GM19328 (cell line): Measurements from ENCODE around the gene TMEM63C.

Source experiments
- ATAC-seq: cut with Tn5 transposase; IDR thresholded peaks from one replicate; pipeline ENCODE4 v1.9.1; 2021; ENCODE audit warnings: mild to moderate bottlenecking, moderate library complexity; ENCODE audit not compliant: unreplicated experiment

TMEM63C gene

DNA sequence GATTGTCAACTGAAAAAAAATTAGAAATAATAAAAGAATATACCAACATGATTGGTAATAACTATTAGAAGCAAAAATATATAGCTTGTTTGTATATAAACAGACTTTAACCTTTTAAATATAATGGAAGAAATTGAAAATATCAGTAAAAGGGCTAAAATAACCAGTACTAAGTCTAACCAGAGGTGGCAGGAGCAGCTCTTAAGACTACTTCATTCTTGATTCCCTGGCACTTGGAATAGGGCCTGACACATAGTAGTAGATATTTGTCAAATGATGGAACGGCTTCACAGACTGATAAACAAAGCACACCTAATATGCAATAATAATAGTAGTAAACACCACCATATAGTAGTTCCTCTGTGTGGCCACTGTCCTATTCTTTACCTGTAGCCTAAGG lies 9.4 kb downstream of the TMEM63C start:
- no peak for ATAC-seq

DNA sequence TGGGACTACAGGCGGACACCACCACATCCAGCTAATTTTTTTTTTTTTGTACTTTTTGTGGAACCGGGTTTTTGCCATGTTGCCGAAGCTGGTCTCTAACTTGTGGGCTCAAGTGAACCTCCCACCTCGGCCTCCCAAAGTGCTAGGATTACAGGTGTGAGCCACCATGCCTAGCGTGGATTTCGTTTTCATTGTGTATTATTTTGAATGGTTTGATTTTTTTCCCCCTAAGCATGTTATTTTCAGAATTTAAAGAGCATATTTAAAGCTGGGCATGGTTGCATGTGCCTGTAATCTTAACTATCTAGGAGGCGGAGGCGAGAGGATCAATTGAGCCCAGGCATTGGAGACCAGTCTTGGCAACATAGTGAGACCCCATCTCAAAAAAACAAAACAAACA lies 13.1 kb downstream of the TMEM63C start:
- no peak for ATAC-seq

DNA sequence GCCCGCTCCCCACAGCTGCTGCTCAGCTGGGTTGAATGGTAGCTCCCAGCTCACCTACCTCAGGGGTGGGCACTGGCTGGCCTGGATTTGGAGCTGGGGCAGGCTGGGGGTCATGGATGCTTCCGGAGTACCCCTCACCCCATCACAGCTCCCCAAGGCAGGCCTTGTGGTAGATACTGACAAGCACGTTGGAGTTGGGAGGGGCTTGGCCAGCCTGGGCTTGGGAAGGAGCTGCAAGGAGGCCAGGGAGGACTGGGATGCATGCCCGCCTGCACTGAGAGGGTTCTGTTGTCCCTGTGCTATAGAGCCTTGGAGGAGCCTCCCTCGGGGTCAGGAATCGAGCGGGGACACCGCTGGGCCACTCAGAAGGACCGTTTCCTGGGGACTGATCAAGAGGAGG lies 14.2 kb downstream of the TMEM63C start:
- ATAC-seq, result no peak

DNA sequence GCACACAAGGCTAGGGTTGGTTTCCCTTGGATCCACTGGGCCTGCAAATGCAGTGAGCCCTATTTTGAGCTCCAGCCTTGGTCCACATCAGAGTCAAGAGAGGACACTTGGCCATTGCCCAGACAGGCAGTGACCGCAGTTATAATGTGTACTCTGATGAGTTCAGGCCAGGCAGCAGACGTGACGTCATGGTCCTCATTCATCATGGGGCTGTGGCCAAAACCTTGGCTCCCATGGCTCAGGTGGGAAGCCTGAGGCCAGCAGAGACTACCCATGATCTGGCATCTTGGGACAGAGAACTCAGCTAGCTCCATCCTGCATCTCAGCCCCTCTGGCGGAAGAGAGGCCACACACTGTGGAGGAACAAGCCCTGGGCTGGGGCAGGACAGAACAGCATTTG lies 16.4 kb downstream of the TMEM63C start:
- ATAC-seq, result no peak

DNA sequence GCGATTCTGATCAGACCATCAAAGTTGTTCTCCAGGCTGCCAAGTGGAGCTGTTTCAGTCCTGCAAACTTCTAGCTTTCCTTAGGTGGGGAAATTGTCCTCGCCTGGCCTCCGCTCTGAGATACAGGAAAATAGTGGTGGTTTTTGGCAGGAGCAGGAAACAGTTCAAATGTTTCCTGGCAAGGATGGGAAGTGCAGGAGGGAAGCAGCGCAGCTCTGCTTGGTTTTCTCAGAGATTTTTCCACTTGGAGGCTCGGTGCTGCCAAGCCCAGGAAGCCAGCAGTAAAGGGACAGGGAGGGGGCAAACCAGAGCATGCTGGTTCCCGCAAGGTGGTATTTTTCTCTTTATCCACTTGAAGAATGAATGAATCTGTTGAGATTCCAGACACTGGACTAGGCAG lies 17.0 kb downstream of the TMEM63C start:
- ATAC-seq, result no peak

DNA sequence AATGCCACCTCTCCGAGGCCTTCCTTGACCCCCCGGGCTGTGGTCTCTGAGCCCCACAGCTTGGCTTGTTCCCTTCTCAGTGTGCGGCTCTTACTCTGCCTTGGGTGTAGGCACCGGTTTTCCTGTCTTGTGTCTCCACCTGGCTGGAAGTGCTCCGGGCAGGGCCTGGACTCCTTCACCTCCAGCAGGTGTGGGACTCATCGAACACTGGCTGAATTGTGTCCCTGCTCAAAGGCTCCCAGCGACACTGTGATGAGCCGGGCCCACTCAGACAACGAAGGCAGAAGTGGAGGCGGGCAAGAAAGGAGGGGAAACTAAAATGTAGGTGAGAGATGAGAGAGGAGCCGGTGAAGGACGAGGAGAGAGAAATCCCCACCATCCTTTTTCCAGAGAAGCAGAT lies 18.0 kb downstream of the TMEM63C start:
- ATAC-seq, result no peak

DNA sequence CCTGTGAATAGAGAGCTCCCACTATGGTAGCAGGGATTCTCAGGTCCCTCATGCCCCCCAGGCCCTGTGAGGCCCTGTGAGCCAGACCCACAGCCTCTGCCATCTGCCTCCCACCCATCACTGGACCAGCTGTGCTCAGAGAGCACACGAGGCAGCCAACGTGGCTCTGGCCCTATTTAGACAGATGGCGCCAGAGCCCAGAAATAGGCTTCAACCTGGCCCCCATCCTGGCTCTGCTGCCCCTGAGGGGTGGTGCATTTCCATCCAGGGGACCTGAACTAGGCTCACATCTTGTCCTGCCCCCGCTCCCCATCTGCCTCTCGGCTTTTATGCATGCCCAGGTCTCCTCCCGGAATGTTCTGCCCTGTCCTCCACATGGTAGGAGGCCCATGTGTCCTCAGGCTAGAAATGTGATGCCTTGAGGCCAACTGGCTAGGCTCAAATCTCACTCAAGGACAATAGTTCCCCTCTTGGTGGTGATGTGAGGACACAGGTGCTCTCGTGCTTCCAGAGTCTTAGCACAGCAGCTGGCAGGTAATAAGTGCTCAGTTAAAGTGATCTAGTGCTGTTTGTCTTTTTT lies 18.9 kb downstream of the TMEM63C start:
- no peak for ATAC-seq

DNA sequence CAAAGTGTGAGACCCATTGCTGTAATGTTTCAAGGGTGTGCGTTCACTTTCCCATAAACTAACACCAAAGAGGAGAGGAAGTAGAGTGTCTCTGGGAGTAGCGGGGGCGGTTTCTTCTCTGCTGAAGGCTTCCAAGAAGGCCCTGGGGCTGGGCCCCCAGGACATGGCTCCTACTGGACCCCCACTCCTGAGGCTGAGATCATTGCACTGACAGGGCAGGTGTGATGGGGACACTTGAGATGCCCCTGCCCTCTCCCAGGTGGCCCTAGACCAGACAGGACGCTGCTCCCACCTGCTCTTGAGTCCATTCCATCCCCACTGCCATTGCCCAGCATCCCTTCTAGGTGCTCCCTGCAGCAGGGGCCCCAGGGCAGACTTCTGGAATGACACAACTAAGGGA lies 20.1 kb downstream of the TMEM63C start:
- no peak for ATAC-seq

DNA sequence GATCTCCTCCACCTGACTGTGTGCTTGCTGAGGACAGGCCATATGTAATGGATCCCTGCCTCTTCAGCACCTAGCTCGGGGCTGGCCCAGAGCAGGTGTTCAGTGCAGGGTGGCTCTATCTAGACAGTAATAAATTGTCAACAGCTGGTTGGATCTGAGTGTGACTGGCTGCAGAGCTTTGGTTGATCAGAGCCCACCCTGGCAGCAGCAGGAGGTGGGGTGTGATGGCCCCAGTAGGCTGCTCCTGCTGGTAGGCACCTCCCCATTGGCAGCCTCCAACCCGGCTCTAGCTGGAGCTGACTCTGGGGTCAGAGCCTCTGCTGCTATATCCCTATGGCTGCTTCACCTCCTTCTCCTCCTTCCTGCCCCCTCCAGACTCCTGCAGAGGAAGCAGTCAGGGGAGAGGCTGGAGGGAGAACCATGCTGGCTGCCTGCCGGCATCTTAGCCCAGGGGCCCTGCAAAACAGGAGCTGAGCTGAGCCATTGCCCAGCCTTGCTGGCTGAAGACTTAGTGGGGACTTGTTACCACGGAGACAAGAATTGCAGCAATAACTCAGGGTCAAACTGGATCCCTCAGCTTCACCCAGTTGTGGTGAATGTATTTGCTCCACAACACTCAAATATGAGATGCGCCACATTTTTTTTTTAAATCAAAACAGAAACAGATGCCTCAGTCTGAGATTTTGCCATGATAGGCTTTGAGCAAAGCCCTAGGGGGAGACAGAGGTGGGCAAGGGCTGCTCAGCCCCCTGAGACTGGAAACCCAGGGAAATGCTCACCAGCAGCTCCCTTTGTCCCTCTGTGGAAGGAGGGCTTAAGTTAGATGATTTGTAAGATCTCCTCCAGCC lies 22.2 kb downstream of the TMEM63C start:
- no peak for ATAC-seq

DNA sequence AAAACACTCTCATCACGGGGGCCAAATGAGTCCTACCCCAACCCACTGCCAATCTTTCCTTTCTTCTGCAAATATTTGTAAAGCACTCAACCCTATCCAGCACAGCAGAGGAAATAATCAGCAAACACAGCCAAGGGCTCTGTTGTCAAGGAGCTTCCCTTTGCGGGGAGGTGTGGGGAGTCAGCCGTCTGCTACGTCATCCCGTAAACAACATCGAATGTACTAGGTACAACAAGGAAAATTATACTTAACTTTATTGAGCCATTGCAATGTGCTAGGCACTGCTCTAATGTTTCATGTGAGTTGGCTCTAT lies 22.8 kb downstream of the TMEM63C start:
- no peak for ATAC-seq

DNA sequence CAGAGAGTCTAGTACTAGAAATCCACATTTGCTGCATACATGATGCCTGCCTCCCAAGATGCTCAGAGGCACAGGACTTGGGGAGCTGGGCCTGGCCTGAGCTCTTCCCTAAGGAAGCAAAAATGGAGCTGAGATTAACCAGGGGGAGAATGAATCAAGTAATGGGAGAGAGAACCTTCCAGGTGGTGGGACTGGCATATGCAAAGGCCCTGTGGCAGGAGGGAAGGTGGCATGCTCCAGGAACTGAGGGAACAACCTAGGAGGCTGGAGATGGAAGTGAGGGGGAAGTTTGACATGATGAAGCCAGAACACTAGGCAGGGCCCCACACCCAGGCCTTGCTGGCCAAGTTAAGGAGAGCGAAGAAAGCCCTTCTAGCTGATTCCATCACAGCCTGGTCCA lies 23.3 kb downstream of the TMEM63C start:
- ATAC-seq, result no peak

DNA sequence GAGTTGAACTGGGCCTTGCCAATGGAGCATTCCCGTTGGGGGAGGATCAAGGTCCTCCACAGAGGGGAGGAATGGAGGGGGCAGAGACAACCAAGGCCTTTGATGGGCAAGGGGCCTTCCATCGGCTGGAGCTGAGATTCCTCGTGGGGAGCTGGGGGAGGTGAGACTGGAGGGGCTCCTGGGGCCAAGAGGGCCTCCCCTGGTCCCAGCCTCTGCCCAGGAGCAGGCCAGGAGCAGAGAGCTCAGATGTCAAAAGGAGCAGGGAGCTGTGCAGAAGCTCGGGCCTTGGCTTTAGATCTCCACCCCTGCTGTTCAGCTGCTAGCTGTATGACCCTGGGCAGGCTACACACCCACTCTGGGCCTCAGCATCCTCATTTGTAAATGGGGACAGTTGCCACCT lies 24.0 kb downstream of the TMEM63C start:
- ATAC-seq, result no peak

DNA sequence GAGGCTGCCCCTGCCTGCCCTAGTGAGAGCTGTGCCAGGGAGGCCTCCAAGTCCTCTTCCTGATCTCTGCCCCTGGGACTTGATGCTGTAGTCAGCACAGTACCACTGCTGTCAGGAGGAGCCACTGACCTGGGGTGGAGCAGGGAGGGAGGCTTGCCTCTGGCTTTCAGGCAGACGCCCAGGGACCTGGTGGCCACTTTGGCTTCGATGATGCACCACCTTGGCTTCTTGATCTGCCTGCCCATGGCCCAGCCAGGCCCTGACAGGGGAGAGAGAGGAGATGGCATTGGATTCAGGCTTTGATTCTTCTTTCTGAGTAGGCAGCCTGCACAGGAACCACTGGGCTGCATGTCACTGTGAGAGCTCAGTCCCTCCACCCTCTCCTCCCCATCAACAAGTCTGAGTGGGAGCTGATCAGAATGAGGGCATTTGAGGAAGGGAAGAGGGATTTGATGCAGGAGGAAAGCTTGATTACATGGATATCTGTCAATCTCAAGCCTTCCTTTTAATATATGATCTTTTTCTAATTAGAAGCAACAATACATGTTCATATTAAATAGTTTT lies 24.7 kb downstream of the TMEM63C start:
- ATAC-seq, result no peak

DNA sequence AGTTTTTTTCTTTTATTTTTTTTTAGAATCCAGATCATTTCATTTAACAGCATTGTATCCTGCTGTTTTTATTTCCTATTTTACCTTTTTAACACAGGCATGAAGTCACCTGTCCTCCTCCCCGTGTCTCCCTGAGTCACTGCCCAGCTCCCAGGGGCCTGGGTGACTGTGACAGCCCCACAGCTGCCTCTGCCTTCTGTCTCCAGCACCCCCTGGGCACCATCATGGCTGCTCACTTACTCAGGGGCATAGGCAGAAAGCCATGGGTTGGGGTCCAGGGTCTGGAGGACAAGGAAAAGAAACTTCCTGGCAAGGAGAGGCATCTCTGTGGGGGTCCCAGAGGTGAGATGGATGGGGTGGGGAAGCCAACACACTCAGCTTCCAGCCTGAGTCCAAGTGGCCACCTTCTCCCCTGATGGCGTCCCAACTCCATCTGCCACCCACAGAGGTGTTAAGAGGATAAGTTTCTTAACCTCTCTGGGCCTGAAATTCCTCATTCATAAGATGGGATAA lies 25.3 kb downstream of the TMEM63C start:
- ATAC-seq, result no peak

DNA sequence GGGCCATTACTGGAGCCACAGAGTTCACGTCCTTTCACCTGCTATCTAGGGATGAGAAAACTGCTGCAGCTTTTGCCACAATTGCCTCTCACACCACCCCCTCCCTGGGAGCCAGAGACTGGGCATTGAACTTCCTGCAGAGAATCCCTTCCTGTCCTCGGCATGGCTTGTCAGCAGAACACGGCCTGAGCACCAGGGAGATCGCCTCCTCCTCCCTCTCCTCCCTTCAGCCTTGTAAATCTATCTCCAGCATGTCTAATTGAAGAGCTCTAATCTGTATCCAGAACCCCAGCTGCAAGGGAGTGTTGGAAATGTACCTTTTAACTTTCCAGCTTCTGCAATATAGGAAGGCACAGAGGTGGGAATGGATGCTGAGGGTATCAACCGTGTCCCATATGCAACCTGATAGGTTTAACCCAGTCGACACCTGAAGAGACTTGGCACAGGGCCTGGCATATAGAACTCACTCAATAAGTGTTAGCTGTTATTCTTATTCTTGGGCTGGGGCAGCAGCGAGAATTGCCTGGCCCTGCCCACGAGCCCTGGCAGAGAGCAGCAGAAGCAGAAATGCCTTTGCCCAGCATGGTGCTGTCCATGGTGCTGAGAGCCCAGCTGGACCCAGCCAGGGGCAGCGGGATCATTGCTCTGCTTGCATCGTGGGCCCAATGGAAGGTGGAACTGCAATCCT lies 26.8 kb downstream of the TMEM63C start:
- ATAC-seq, result no peak

DNA sequence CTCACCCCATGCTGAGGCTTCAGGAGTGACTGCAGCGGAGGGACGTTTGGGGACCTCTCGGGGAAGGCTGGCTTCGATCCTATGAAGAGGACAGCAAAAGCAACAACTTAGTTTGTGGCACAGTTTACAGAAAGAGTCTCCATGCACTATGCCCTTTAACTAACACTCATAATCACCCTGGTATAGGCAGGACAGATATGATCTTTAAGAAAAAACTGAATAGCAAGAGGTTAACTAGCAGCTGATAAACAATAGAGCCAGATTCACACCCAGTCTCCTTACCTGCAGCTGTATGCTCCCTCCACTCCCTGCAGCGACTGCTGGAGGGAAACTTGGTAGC lies 27.4 kb downstream of the TMEM63C start:
- no peak for ATAC-seq

DNA sequence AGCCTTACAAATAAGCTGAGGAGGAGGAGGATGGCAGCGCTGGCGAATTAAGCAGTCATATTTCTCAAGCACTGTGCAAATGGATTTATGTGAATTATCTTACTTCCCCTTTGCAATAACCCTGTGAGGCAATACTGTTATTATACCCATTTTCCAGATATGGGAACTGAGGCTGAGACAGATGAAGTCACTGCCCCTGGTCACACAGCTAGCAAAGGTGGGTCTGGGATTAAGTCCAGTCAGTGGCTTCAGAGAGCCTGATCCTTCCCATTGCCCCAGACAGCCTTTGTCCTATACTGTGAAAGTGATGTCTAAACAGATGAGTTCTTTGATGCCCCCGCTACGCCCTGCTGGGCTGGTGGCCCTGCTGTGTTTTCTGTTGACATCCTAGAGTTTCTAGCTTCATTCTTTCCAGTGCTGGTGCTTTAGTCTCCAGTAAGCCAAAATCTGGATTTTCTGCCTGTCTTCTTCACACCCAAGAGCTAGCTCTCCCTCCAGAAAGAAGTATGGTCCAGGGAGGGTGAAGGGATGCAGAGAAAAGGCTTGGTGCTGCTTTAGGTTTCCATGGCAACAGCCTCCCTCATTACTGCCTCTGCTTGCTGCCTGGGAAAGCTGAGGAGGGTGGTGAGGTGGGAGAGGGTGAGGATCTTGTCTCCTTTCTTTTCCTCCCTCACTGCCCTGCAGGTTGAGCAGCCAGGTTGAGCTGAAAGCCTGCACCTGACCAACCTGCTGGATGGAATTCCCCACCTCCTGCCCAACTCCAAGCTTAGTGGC lies 30.7 kb downstream of the TMEM63C start:
- ATAC-seq, result no peak

DNA sequence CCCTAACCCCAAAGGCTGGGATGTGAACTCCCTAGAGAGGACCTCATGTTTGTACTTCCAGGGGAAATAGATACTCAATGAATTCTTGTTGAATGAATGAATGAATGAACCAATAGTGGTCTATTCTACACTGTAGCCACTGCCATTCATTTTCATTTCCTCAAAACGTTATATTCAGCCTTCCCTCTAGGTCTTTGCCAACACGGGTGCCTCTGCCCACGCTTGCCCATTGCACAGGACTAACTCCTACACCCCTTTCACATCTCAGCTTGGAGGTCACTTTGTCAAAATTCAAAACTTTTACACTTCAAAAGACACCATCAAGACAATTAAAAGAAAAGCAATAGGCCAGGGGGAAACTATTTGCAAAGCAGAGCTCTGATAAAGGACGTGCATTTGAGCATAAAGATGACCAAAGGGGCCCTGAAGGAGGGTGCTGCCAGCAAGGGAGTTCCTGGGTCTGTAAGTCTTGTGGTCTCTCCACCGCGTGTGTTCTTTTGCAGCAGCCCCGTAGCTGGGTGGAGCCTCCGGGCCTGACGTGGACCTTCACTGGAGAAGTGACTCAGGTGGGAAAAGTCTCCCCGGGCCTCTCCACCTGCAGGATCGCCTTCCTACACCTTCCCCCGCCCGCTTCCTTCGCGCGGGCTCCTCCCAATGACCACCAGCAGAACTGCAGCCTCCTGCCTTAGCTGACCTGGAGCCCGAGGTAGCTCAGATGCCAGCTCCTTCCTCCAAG lies 31.5 kb downstream of the TMEM63C start:
- ATAC-seq, result no peak

DNA sequence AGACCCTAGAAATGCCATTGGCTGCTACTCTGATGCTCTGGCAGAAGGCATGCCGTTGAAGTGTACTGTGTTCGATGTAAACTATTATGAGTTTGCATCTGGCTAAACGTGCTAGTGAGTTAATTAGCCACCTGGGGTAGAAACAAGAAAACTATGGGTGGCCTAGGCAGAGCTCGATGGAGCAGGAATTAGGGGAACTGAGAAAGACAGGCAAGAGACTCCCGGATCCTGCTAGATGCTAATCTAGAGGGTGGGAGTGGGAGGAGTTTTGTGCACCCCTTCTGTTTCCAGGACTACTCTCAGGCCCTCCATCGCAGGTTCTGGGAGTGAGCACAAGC lies 32.0 kb downstream of the TMEM63C start:
- ATAC-seq, result no peak

DNA sequence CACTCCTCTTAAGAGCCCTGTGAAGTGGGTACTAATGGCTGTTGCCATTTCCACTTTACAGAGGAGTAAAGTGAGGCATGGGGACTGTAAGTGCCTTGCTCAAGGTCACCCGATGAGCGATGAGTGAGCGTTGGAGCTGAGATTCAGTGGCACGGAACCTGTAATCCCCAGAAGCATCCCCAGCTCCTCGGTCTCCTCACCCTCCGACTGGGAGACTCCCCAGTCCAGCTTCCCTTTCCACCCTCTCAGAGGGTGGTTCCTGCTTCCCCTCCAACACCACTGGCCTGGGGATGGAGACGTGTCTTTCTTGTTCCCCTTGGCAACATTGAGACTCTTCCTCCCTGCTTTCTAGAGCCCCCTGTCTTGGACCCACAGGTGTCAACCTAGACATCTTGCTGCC lies 32.6 kb downstream of the TMEM63C start:
- no peak for ATAC-seq

DNA sequence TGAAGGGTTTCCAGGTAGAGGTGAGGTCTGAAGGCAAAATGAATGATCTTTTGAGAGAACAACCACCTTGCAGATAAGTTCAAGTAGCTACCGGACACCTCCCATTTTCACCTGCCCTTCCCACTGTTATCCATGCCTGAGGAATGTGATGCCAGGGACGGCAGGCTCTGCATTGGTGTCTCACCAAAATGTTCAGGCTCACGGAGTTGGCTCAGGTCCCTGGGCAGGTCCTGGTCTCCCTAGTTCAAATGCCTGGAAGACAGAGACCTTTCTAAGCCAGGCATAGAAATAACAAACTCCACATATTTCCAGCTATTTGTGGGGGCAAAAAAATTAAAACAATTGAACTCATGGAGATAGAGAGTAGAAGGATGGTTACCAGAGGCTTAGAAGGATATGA lies 36.0 kb downstream of the TMEM63C start:
- ATAC-seq, result no peak
